GM10847 (cell line): ENCODE measurements around the gene ZMYND8.

ENCODE experiments used
- POLR2A ChIP-seq: IDR thresholded peaks from 2 replicates; pipeline ENCODE4 v1.6.1; 2011; ENCODE audit not compliant: insufficient read length; ENCODE audit errors: extremely low read depth

Gene ZMYND8

GRCh38 chr20:47347661-47348435, 8.7 kb downstream of the ZMYND8 start:
- TF ChIP-seq POLR2A: no peak

- TF ChIP-seq POLR2A: no peak
Measured at GRCh38 chr20:47346172-47346571, 10.3 kb downstream of the ZMYND8 start.

GRCh38 chr20:47345214-47345613, 11.3 kb downstream of the ZMYND8 start:
- no peak for TF ChIP-seq POLR2A

GRCh38 chr20:47343007-47343472, 13.5 kb downstream of the ZMYND8 start:
- TF ChIP-seq POLR2A: no peak

GRCh38 chr20:47338131-47338628, 18.3 kb downstream of the ZMYND8 start:
- TF ChIP-seq POLR2A: no peak

- TF ChIP-seq POLR2A: no peak
Measured at GRCh38 chr20:47337413-47337812, 19.1 kb downstream of the ZMYND8 start.

GRCh38 chr20:47336129-47336754, 20.3 kb downstream of the ZMYND8 start:
- no peak for TF ChIP-seq POLR2A

- no peak for TF ChIP-seq POLR2A
Measured at GRCh38 chr20:47335251-47336128, 21.0 kb downstream of the ZMYND8 start.

GRCh38 chr20:47334022-47334551, 22.4 kb downstream of the ZMYND8 start:
- TF ChIP-seq POLR2A: no peak

GRCh38 chr20:47332381-47333206, 23.9 kb downstream of the ZMYND8 start:
- TF ChIP-seq POLR2A: no peak

GRCh38 chr20:47330933-47331708, 25.4 kb downstream of the ZMYND8 start:
- TF ChIP-seq POLR2A: no peak

GRCh38 chr20:47330071-47330470, 26.4 kb downstream of the ZMYND8 start:
- TF ChIP-seq POLR2A: no peak

- TF ChIP-seq POLR2A: no peak
Measured at GRCh38 chr20:47328129-47328528, 28.4 kb downstream of the ZMYND8 start.

GRCh38 chr20:47327711-47328110, 28.8 kb downstream of the ZMYND8 start:
- TF ChIP-seq POLR2A: no peak
